HEK293 (cell line): ENCODE measurements around the gene PRCD.

Experiments
- CTCF ChIA-PET: fragments of 350-600 bp; formaldehyde crosslinking; extraction: SDS; loops from one replicate; lab custom pipeline; 2021; ENCODE audit warnings: antibody characterized with exemption; lab: Yijun Ruan, JAX
- POLR2A ChIA-PET: fragments of 300-600 bp; formaldehyde crosslinking; extraction: SDS; loops from one replicate; lab custom pipeline; 2020; ENCODE audit warnings: antibody characterized with exemption, inconsistent platforms; lab: Yijun Ruan, JAX
- H3K27ac ChIP-seq: fragments of 200-500 bp; sonication (Bioruptor generic); 2 replicates; pipeline ENCODE4 v1.5.1; 2014; ENCODE audit warnings: low read depth, low read length, control low read depth, inconsistent platforms; ENCODE audit errors: extremely low read depth
- H3K36me3 ChIP-seq, 2 experiments: fragments of 200-500 bp in 1 of 2; sonication (Bioruptor generic) in 1 of 2; 1 replicate in 1 of 2; 2 replicates in 1 of 2; pipeline ENCODE4 v1.5.1; 2014 to 2017; ENCODE audit warnings: inconsistent platforms in 2 of 2, low read length in 2 of 2; ENCODE audit not compliant: control insufficient read depth in 2 of 2, insufficient read depth in 1 of 2
- H3K4me1 ChIP-seq: fragments of 200-500 bp; sonication (Bioruptor generic); 2 replicates; pipeline ENCODE4 v1.5.1; 2014; ENCODE audit warnings: mild to moderate bottlenecking, low read length, inconsistent platforms; ENCODE audit not compliant: control insufficient read depth, insufficient read depth
- H3K4me3 ChIP-seq: 2 replicates; pipeline ENCODE4 v1.5.1; 2011; ENCODE audit warnings: low read depth, mild to moderate bottlenecking, control low read depth, low read length, moderate library complexity
- H3K9me3 ChIP-seq: fragments of 200-500 bp; sonication (Bioruptor generic); 2 replicates; pipeline ENCODE4 v1.5.1; 2014; ENCODE audit warnings: low read depth, low read length, inconsistent platforms; ENCODE audit not compliant: control insufficient read depth, insufficient read depth
- GLI2 ChIP-seq: fragments of 450-650 bp; formaldehyde crosslinking; IDR thresholded peaks from 2 replicates; pipeline ENCODE4; 2017; ENCODE audit warnings: missing biosample characterization, missing genetic modification characterization, low read depth, borderline replicate concordance
- GLI4 ChIP-seq: fragments of 450-650 bp; formaldehyde crosslinking; IDR thresholded peaks from 2 replicates; pipeline ENCODE4 v1.5.1; 2016; ENCODE audit warnings: missing biosample characterization, missing genetic modification characterization
- GLIS1 ChIP-seq: fragments of 450-650 bp; formaldehyde crosslinking; IDR thresholded peaks from 2 replicates; pipeline ENCODE4 v1.5.1; 2016; ENCODE audit warnings: missing biosample characterization, missing genetic modification characterization
- GLIS2 ChIP-seq: fragments of 450-650 bp; formaldehyde crosslinking; IDR thresholded peaks from 2 replicates; pipeline ENCODE4 v1.5.1; 2016; ENCODE audit warnings: missing biosample characterization, missing genetic modification characterization
- KLF16 ChIP-seq: fragments of 450-650 bp; formaldehyde crosslinking; IDR thresholded peaks from 2 replicates; pipeline ENCODE4 v1.5.1; 2017; ENCODE audit warnings: missing biosample characterization, missing genetic modification characterization
- KLF9 ChIP-seq: fragments of 450-650 bp; formaldehyde crosslinking; IDR thresholded peaks from 2 replicates; pipeline ENCODE4 v1.5.1; 2016; ENCODE audit warnings: missing biosample characterization, missing genetic modification characterization, low read depth
- SP3 ChIP-seq: fragments of 450-650 bp; formaldehyde crosslinking; IDR thresholded peaks from 2 replicates; pipeline ENCODE4 v1.5.1; 2016; ENCODE audit warnings: missing biosample characterization, missing genetic modification characterization
- ZFP41 ChIP-seq: fragments of 450-650 bp; formaldehyde crosslinking; IDR thresholded peaks from 2 replicates; pipeline ENCODE4 v1.5.1; 2016; ENCODE audit warnings: missing biosample characterization, missing genetic modification characterization, borderline replicate concordance
- ZNF16 ChIP-seq: fragments of 450-650 bp; formaldehyde crosslinking; IDR thresholded peaks from 2 replicates; pipeline ENCODE4 v1.5.1; 2016; ENCODE audit warnings: low read depth, missing biosample characterization, missing genetic modification characterization
- ZNF19 ChIP-seq: fragments of 450-650 bp; formaldehyde crosslinking; IDR thresholded peaks from 2 replicates; pipeline ENCODE4; 2016; ENCODE audit warnings: missing biosample characterization, missing genetic modification characterization, low read depth
- ZNF221 ChIP-seq: fragments of 450-650 bp; formaldehyde crosslinking; IDR thresholded peaks from 2 replicates; pipeline ENCODE4 v1.5.1; 2017; ENCODE audit warnings: missing biosample characterization, missing genetic modification characterization, borderline replicate concordance
- ZNF223 ChIP-seq: fragments of 450-650 bp; formaldehyde crosslinking; IDR thresholded peaks from 2 replicates; pipeline ENCODE4 v1.5.1; 2016; ENCODE audit warnings: missing biosample characterization, missing genetic modification characterization
- ZNF23 ChIP-seq: fragments of 450-650 bp; formaldehyde crosslinking; IDR thresholded peaks from 2 replicates; pipeline ENCODE4 v1.5.1; 2016; ENCODE audit warnings: missing biosample characterization, missing genetic modification characterization, borderline replicate concordance
- ZNF292 ChIP-seq: fragments of 450-650 bp; formaldehyde crosslinking; IDR thresholded peaks from 2 replicates; pipeline ENCODE4 v1.5.1; 2016; ENCODE audit warnings: low read depth, missing biosample characterization, missing genetic modification characterization, borderline replicate concordance
- ZNF302 ChIP-seq: fragments of 450-650 bp; formaldehyde crosslinking; IDR thresholded peaks from 2 replicates; pipeline ENCODE4 v1.5.1; 2016; ENCODE audit warnings: missing biosample characterization, missing genetic modification characterization, low read depth
- ZNF341 ChIP-seq: fragments of 450-650 bp; formaldehyde crosslinking; IDR thresholded peaks from 2 replicates; pipeline ENCODE4; 2016; ENCODE audit warnings: low read depth, missing biosample characterization, missing genetic modification characterization
- ZNF37A ChIP-seq: fragments of 450-650 bp; IDR thresholded peaks from 2 replicates; pipeline ENCODE4 v1.5.1; 2018; ENCODE audit warnings: missing biosample characterization, missing genetic modification characterization
- ZNF501 ChIP-seq: fragments of 450-650 bp; formaldehyde crosslinking; IDR thresholded peaks from 2 replicates; pipeline ENCODE4 v1.5.1; 2016; ENCODE audit warnings: missing biosample characterization, missing genetic modification characterization
- ZNF513 ChIP-seq: fragments of 450-650 bp; IDR thresholded peaks from 2 replicates; pipeline ENCODE4 v1.5.1; 2018; ENCODE audit warnings: missing biosample characterization, missing genetic modification characterization
- ZNF514 ChIP-seq: fragments of 450-650 bp; formaldehyde crosslinking; IDR thresholded peaks from 2 replicates; pipeline ENCODE4 v1.5.1; 2016; ENCODE audit warnings: missing biosample characterization, missing genetic modification characterization
- ZNF600 ChIP-seq: fragments of 450-650 bp; formaldehyde crosslinking; IDR thresholded peaks from 2 replicates; pipeline ENCODE4 v1.5.1; 2016; ENCODE audit warnings: missing biosample characterization, missing genetic modification characterization
- ZNF621 ChIP-seq: fragments of 450-650 bp; formaldehyde crosslinking; IDR thresholded peaks from 2 replicates; pipeline ENCODE4 v1.5.1; 2017; ENCODE audit warnings: missing biosample characterization, missing genetic modification characterization
- ZNF654 ChIP-seq: fragments of 450-650 bp; formaldehyde crosslinking; IDR thresholded peaks from 2 replicates; pipeline ENCODE4 v1.5.1; 2016; ENCODE audit warnings: low read depth, missing biosample characterization, missing genetic modification characterization
- ZNF768 ChIP-seq: fragments of 450-650 bp; formaldehyde crosslinking; IDR thresholded peaks from 2 replicates; pipeline ENCODE4 v1.5.1; 2018; ENCODE audit warnings: missing biosample characterization, mild to moderate bottlenecking, missing genetic modification characterization
- ZNF830 ChIP-seq: fragments of 450-650 bp; IDR thresholded peaks from 2 replicates; pipeline ENCODE4 v1.5.0; 2018; ENCODE audit warnings: missing biosample characterization, missing genetic modification characterization, low read depth, mild to moderate bottlenecking, moderate library complexity
- ZSCAN16 ChIP-seq: fragments of 450-650 bp; formaldehyde crosslinking; IDR thresholded peaks from 2 replicates; pipeline ENCODE4 v1.5.1; 2016; ENCODE audit warnings: missing biosample characterization, missing genetic modification characterization
- TF ChIP-seq, protein P1 (sequence below): fragments of 450-650 bp; formaldehyde crosslinking; IDR thresholded peaks from 2 replicates; pipeline ENCODE4 v1.5.1; 2016; ENCODE audit warnings: missing biosample characterization, missing genetic modification characterization
- TF ChIP-seq, protein P2 (sequence below): fragments of 450-650 bp; formaldehyde crosslinking; IDR thresholded peaks from 2 replicates; pipeline ENCODE4 v1.5.1; 2016; ENCODE audit warnings: missing biosample characterization, missing genetic modification characterization
- TF ChIP-seq, protein P3 (sequence below): fragments of 450-650 bp; formaldehyde crosslinking; IDR thresholded peaks from 2 replicates; pipeline ENCODE4 v1.5.1; 2016; ENCODE audit warnings: missing biosample characterization, missing genetic modification characterization

The PRCD gene

DNA sequence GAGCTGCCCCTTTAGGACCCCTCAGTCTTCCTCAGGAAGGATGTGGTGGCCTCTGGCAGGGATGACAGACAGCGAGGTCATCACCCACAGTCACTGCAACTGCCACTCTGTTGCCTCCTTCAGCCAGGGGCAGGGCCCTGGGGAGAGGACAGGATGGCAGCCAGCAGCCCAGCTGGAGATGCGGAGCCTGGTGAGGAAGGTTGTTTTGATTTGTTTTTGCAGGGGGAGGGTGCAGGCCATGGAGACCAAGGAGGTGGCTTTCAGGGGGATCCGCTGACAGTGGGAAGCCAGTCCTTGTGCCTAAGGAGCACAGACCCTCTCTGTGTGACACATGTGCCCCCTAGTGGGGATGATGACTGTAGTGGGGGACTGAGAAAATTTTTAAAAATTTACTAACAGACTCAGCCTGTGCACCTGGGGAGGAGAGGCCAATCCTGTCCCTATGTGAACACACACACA, 7.4 kb downstream of the PRCD start:
- H3K36me3 ChIP-seq = peaks cover 0 to 9% of the 10 kb centered on the region in 2 experiments; a peak in 2 of 3 replicates
- H3K4me3 ChIP-seq = no peak overlapping the region
- peaks cover 21% of the 10 kb centered on the region for H3K4me1 ChIP-seq
- ChIA-PET CTCF (interaction anchor here (0.6 to 4.5 kb wide), 36 partner anchors 10 to 533 kb away, joined by 3 to 87 read pairs (median 5); partner anchors contain the start of gene AANAT), POLR2A (interaction anchor here (2.7 kb wide), 1 partner anchor 10 kb away, joined by 15 read pairs; no protein-coding TSS in a partner anchor)
- H3K9me3 ChIP-seq = no peaks in the 10 kb centered on the region
- no peak overlapping the region for H3K27ac ChIP-seq
- TF ChIP-seq ZNF768 (tag by site-specific recombination) (no peak), ZNF37A (no peak), ZSCAN16 (no peak), GLIS2 (peak; percentile 84; the same call in 1 of the 2 replicates), ZNF292 (tag by site-specific recombination) (no peak), SP3 (tag by site-specific recombination) (0 out of 2 replicates have a peak, but pooled peaks have one; percentile 7), ZNF19 (tag by site-specific recombination) (no peak), ZNF621 (no peak), ZFP41 (tag by site-specific recombination) (no peak), ZNF16 (tag by site-specific recombination) (no peak), ZNF223 (tag by site-specific recombination) (no peak), KLF9 (no peak), ZNF830 (no peak), ZNF513 (no peak), ZNF23 (tag by site-specific recombination) (no peak), ZNF600 (tag by site-specific recombination) (peak; percentile 85), ZNF302 (no peak), GLI2 (no peak), ZNF501 (tag by site-specific recombination) (no peak), GLIS1 (tag by site-specific recombination) (peak; percentile 91), ZNF221 (tag by site-specific recombination) (no peak), ZNF654 (peak; percentile 77), KLF16 (tag by site-specific recombination) (peak; percentile 62; the same call in 1 of the 2 replicates), ZNF514 (no peak), ZNF341 (tag by site-specific recombination) (peak; percentile 80), GLI4 (no peak)
- TF ChIP-seq, protein P1, sequence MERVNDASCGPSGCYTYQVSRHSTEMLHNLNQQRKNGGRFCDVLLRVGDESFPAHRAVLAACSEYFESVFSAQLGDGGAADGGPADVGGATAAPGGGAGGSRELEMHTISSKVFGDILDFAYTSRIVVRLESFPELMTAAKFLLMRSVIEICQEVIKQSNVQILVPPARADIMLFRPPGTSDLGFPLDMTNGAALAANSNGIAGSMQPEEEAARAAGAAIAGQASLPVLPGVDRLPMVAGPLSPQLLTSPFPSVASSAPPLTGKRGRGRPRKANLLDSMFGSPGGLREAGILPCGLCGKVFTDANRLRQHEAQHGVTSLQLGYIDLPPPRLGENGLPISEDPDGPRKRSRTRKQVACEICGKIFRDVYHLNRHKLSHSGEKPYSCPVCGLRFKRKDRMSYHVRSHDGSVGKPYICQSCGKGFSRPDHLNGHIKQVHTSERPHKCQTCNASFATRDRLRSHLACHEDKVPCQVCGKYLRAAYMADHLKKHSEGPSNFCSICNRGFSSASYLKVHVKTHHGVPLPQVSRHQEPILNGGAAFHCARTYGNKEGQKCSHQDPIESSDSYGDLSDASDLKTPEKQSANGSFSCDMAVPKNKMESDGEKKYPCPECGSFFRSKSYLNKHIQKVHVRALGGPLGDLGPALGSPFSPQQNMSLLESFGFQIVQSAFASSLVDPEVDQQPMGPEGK (tag by site-specific recombination) = peak; percentile 54
- TF ChIP-seq, protein P2, sequence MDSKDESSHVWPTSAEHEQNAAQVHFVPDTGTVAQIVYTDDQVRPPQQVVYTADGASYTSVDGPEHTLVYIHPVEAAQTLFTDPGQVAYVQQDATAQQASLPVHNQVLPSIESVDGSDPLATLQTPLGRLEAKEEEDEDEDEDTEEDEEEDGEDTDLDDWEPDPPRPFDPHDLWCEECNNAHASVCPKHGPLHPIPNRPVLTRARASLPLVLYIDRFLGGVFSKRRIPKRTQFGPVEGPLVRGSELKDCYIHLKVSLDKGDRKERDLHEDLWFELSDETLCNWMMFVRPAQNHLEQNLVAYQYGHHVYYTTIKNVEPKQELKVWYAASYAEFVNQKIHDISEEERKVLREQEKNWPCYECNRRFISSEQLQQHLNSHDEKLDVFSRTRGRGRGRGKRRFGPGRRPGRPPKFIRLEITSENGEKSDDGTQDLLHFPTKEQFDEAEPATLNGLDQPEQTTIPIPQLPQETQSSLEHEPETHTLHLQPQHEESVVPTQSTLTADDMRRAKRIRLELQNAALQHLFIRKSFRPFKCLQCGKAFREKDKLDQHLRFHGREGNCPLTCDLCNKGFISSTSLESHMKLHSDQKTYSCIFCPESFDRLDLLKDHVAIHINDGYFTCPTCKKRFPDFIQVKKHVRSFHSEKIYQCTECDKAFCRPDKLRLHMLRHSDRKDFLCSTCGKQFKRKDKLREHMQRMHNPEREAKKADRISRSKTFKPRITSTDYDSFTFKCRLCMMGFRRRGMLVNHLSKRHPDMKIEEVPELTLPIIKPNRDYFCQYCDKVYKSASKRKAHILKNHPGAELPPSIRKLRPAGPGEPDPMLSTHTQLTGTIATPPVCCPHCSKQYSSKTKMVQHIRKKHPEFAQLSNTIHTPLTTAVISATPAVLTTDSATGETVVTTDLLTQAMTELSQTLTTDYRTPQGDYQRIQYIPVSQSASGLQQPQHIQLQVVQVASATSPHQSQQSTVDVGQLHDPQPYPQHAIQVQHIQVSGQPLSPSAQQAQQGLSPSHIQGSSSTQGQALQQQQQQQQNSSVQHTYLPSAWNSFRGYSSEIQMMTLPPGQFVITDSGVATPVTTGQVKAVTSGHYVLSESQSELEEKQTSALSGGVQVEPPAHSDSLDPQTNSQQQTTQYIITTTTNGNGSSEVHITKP (tag by site-specific recombination) = peak; percentile 67
- TF ChIP-seq, protein P3, sequence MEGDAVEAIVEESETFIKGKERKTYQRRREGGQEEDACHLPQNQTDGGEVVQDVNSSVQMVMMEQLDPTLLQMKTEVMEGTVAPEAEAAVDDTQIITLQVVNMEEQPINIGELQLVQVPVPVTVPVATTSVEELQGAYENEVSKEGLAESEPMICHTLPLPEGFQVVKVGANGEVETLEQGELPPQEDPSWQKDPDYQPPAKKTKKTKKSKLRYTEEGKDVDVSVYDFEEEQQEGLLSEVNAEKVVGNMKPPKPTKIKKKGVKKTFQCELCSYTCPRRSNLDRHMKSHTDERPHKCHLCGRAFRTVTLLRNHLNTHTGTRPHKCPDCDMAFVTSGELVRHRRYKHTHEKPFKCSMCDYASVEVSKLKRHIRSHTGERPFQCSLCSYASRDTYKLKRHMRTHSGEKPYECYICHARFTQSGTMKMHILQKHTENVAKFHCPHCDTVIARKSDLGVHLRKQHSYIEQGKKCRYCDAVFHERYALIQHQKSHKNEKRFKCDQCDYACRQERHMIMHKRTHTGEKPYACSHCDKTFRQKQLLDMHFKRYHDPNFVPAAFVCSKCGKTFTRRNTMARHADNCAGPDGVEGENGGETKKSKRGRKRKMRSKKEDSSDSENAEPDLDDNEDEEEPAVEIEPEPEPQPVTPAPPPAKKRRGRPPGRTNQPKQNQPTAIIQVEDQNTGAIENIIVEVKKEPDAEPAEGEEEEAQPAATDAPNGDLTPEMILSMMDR (tag by site-specific recombination) = peak; percentile 86
